Measurements from ENCODE around the gene HELLS. TPM values are rescaled to one million over a fixed set of nuclear protein-coding genes. Genes with fewer than 3 reads are reported as not detected.
"Not testable (repeated sequence)": the region's sequence is repeated elsewhere in the genome, so short reads cannot be mapped to it uniquely, and the experiment has no call there.

Gene HELLS
- total RNA-seq, 8 experiments from 2014 or later: 4.6 to 92.1 (median 12.1) TPM

DNA sequence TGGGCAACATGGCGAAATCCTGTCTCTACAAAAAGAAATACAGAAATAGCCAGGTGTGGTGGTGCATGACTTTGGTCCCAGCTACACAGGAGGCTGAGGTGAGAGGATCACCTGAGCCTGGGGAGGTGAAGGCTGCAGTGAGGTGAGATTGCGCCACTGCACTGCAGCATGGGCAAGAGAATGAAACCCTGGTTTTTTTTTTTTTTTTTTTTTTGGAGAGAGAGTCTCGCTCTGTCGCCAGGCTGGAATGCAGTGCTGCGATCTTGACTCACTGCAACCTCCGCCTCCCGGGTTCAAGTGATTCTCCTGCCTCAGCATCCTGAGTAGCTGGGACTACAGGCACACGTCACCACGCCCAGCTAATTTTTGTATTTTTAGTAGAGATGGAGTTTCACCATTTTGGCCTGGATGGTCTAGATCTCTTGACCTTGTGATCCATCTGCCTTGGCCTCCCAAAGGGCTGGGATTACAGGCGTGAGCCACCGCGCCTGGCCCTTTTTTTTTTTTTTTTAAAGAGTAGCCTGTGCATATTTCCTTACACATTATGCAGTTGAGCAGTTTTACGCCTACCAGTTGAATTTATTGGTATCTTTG lies 22.2 kb downstream of the HELLS start:
- in situ Hi-C loops (cut with MboI; ENCODE audit: low pct_unique_long_range_greater_than_20kb in 2 of 9, low sequenced_read_pairs in 9 of 9, unreplicated experiment in 9 of 9); H3K4me3 ChIP-seq; ATAC-seq (replicated peaks in 6 of 8); H3K4me1 ChIP-seq (replicated peaks in 1 of 2); H3K27ac ChIP-seq: not testable (repeated sequence)
- WGBS, 10 experiments: 74 to 100% (median 95%) methylated on average over 1 to 11 of the region's 13 CpGs; no CpG with 5 or more reads in 1 of the 10 experiments

DNA sequence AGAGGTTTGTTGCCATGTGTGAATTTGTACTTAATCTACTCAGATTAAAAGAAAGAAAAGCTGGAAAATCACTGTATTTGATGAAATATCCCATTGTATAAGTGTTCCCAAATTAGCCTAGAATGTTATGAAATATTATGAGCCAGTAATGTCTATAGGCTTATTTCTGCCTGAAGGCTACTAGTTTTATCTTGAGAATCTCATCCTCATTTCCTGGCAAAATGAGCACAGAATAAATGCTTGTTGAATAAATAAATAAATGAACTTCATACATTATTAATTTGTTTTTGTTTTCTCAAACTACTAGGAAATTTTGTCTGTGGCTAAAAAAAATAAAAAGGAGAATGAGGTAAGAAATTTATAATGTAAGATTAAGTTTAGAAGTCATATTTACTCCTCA lies 25.5 kb downstream of the HELLS start:
- Histone ChIP-seq H3K4me1 (replicated peaks in 1 of 2) (no peaks in the 10 kb centered on the region), H3K4me3 (no peak overlapping the region), H3K27ac (no peak overlapping the region)
- peak in 1 of 8 experiments; percentile 45 for ATAC-seq (replicated peaks in 6 of 8)
- in situ Hi-C loops (cut with MboI; ENCODE audit: low pct_unique_long_range_greater_than_20kb in 2 of 9, low sequenced_read_pairs in 9 of 9, unreplicated experiment in 9 of 9): no loop called here

DNA sequence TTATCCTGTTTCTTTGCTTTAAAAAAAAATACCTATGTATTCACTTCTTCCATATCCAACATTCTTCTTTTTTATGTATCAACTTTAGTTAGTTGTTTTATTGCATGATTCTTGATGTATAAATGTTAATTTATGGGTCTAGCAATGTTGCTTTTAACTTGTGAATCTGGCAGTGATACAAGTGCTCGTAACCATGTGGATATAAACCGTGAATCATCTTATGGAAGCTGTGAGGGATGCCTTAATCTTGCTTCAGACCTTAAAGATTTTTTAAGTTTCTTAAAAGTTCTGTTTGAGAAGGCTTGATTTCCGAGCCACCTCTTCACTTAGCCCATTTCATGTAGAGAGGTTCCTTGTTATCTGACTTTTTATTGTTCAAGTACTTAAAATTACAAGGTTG lies 25.9 kb downstream of the HELLS start:
- in situ Hi-C loops (cut with MboI; ENCODE audit: low pct_unique_long_range_greater_than_20kb in 2 of 9, low sequenced_read_pairs in 9 of 9, unreplicated experiment in 9 of 9): no loop called here
- Histone ChIP-seq H3K27ac (no peak overlapping the region), H3K4me1 (replicated peaks in 1 of 2) (no peaks in the 10 kb centered on the region), H3K4me3 (no peak overlapping the region)
- peak in 1 of 8 experiments; percentile 14 for ATAC-seq (replicated peaks in 6 of 8)
- WGBS, 10 experiments: 58 to 100% (median 94%) methylated on average over 2 to 3 of the region's 3 CpGs

GRCh38 chr10:94578790-94579189 lies 33.2 kb downstream of the HELLS start:
- Histone ChIP-seq H3K4me1 (replicated peaks in 1 of 2) (no peaks in the 10 kb centered on the region), H3K27ac (no peak overlapping the region), H3K4me3 (no peak overlapping the region)
- no peak for ATAC-seq (replicated peaks in 6 of 8)
- 77 to 100% (median 93%) methylated on average over 1 to 4 of the region's 4 CpGs; no CpG with 5 or more reads in 4 of the 10 experiments for WGBS, 10 experiments
- in situ Hi-C loops (cut with MboI; ENCODE audit: low pct_unique_long_range_greater_than_20kb in 2 of 9, low sequenced_read_pairs in 9 of 9, unreplicated experiment in 9 of 9): no loop called here

- in situ Hi-C loops (cut with MboI; ENCODE audit: low pct_unique_long_range_greater_than_20kb in 2 of 9, low sequenced_read_pairs in 9 of 9, unreplicated experiment in 9 of 9): no loop called here
- Histone ChIP-seq H3K4me1 (replicated peaks in 1 of 2) (no peaks in the 10 kb centered on the region), H3K4me3 (no peak overlapping the region), H3K27ac (no peak overlapping the region)
- no peak for ATAC-seq (replicated peaks in 6 of 8)
Observed at GRCh38 chr10:94583124-94583523, 37.5 kb downstream of the HELLS start.

GRCh38 chr10:94591461-94592205 lies 46.0 kb downstream of the HELLS start:
- Histone ChIP-seq H3K4me1 (replicated peaks in 1 of 2) (no peaks in the 10 kb centered on the region), H3K4me3 (no peak overlapping the region), H3K27ac (no peak overlapping the region)
- ATAC-seq (replicated peaks in 6 of 8): no peak
- in situ Hi-C loops (cut with MboI; ENCODE audit: low pct_unique_long_range_greater_than_20kb in 2 of 9, low sequenced_read_pairs in 9 of 9, unreplicated experiment in 9 of 9): no loop called here
- 71 to 100% (median 100%) methylated on average over 1 of the region's 1 CpG; no CpG with 5 or more reads in 1 of the 10 experiments for WGBS, 10 experiments

DNA sequence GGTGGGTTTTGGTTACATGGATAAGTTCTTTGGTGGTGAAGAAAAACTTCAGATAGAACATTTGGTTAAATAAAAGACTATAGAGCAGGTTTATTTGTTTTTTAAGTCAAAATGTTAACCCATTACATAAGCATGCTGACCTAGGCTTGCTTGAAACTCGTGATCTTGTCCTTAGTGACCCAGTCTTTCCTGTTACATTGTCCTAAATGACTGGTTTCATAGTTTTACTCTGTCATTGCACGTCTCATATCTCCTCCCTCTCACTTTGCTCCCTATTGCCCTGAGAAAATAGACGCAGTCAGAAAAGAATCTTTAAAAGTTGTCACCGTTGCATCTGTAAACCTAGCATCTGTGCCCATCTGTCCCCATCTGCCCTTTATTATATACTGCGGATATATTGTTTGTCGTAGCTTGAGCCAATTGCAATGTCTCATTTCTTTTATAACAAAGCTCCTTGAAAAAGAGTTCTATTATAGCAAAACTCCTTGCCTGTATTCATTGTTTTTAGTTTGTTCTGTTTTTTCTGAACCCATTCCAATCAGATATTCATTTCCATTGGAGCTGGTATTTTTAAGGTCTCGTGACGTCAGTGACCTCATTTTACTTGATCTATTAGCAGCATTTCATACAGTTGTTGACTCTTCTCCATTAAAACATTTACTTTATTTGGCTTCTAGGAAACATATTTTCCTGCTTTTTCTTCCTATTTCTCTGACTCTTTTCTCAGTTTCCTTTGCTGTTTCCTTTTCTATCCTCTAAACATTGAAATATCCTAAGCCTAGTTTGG lies 57.3 kb downstream of the HELLS start:
- H3K4me1 ChIP-seq (replicated peaks in 1 of 2): no peaks in the 10 kb centered on the region
- ATAC-seq (replicated peaks in 6 of 8): no peak
- 79 to 100% (median 95%) methylated on average over 2 to 8 of the region's 8 CpGs for WGBS, 10 experiments
- H3K27ac ChIP-seq: no peak overlapping the region
- in situ Hi-C loops (cut with MboI; ENCODE audit: low pct_unique_long_range_greater_than_20kb in 2 of 9, low sequenced_read_pairs in 9 of 9, unreplicated experiment in 9 of 9): no loop called here
- no peak overlapping the region for H3K4me3 ChIP-seq

DNA sequence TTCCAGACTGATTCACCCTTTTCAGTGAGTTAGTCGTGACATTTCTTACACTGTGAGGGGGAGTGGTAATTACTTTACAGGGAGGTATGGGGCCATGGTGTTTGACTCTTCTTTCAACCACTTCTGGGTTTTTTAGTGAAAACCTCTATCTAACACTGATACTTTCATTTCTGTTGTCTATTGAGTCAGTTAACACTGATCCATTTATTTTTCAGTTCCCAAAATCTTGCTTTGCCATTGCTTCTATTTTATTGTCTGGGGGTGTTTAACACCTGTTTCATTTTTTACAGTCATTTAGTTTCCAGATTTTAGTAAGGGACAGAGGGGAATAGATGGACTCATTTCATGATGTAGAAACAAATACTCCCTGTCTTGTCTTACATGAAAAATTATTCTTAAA lies 61.5 kb downstream of the HELLS start:
- no peak overlapping the region for H3K27ac ChIP-seq
- 63 to 100% (median 88%) methylated on average over 1 of the region's 1 CpG; no CpG with 5 or more reads in 3 of the 10 experiments for WGBS, 10 experiments
- in situ Hi-C loops (cut with MboI; ENCODE audit: low pct_unique_long_range_greater_than_20kb in 2 of 9, low sequenced_read_pairs in 9 of 9, unreplicated experiment in 9 of 9): no loop called here

GRCh38 chr10:94608559-94608958 lies 63.0 kb downstream of the HELLS start:
- in situ Hi-C loops (cut with MboI; ENCODE audit: low pct_unique_long_range_greater_than_20kb in 2 of 9, low sequenced_read_pairs in 9 of 9, unreplicated experiment in 9 of 9): no loop called here
- ATAC-seq (replicated peaks in 6 of 8): peak in 1 of 8 experiments; percentile 22
- H3K27ac ChIP-seq: no peak overlapping the region
- H3K4me3 ChIP-seq: no peak overlapping the region
- WGBS, 10 experiments: 58 to 100% (median 90%) methylated on average over 1 to 4 of the region's 4 CpGs
- no peaks in the 10 kb centered on the region for H3K4me1 ChIP-seq (replicated peaks in 1 of 2)

More for the DNA sequence above, 61.5 kb downstream of the HELLS start:
- no peak for ATAC-seq (replicated peaks in 6 of 8)
- H3K4me1 ChIP-seq (replicated peaks in 1 of 2): no peaks in the 10 kb centered on the region
- no peak overlapping the region for H3K4me3 ChIP-seq

- H3K27ac ChIP-seq: no peak overlapping the region
- no peaks in the 10 kb centered on the region for H3K4me1 ChIP-seq (replicated peaks in 1 of 2)
- H3K4me3 ChIP-seq: no peak overlapping the region
- no peak for ATAC-seq (replicated peaks in 6 of 8)
- in situ Hi-C loops (cut with MboI; ENCODE audit: low pct_unique_long_range_greater_than_20kb in 2 of 9, low sequenced_read_pairs in 9 of 9, unreplicated experiment in 9 of 9): no loop called here
- 70 to 100% (median 93%) methylated on average over 1 to 2 of the region's 2 CpGs; no CpG with 5 or more reads in 3 of the 10 experiments for WGBS, 10 experiments
Observed at GRCh38 chr10:94614558-94614957, 69.0 kb downstream of the HELLS start.

DNA sequence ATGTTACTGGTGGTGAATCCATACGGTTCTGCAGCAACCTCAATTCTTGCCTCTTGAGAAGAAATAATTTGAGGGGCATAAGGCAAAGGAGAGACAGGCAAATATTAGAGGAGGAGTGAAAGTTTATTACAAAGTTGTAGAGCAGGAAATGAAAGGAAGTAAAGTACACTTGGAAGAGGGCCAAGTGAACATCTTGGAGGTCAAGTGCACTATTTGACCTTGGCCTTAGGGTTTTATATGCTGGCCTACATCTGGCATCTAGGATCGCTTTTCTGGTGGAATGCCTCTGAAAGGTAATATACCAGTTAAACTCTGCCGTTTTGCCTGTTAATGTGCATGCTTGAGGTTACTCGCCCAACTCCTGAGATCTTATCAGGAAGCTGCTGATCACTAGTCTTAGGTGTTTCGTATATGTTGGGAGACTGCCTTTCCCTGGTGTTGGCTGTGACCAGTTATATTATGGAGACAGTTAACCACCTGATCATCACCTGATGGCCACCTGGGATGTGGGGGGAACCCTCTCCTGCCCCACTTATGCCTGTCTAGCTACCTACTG lies 71.9 kb downstream of the HELLS start:
- Histone ChIP-seq H3K4me1 (replicated peaks in 1 of 2) (no peaks in the 10 kb centered on the region), H3K4me3 (no peak overlapping the region), H3K27ac (no peak overlapping the region)
- no peak for ATAC-seq (replicated peaks in 6 of 8)
- in situ Hi-C loops (cut with MboI; ENCODE audit: low pct_unique_long_range_greater_than_20kb in 2 of 9, low sequenced_read_pairs in 9 of 9, unreplicated experiment in 9 of 9): no loop called here
- 49 to 94% (median 88%) methylated on average over 2 to 5 of the region's 5 CpGs; no CpG with 5 or more reads in 3 of the 10 experiments for WGBS, 10 experiments

GRCh38 chr10:94622666-94623205 lies 77.1 kb downstream of the HELLS start:
- WGBS, 10 experiments: 0 to 67% (median 40%) methylated on average over 1 of the region's 1 CpG; no CpG with 5 or more reads in 3 of the 10 experiments
- H3K4me3 ChIP-seq: no peak overlapping the region
- in situ Hi-C loops (cut with MboI; ENCODE audit: low pct_unique_long_range_greater_than_20kb in 2 of 9, low sequenced_read_pairs in 9 of 9, unreplicated experiment in 9 of 9): no loop called here
- no peak overlapping the region for H3K27ac ChIP-seq
- ATAC-seq (replicated peaks in 6 of 8): no peak
- no peaks in the 10 kb centered on the region for H3K4me1 ChIP-seq (replicated peaks in 1 of 2)

DNA sequence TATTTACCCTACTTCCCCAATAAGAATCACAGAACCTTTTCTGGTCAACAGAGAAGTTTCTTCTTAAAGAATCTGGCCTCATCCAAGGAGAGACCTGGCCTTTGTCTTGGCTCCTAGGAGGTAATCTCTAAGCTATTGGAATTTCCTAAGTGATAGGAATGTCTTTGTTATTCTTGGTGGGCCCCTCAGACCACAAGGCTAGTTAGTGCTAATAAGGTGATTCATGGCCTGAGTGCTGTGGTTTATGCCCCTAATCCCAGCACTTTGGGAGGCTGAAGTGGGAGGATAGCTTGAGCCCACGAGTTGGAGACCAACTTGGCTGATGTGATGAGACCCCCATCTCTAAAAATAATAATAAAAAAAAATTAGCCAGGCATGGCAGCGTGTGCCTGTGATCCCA lies 78.0 kb downstream of the HELLS start:
- ATAC-seq (replicated peaks in 6 of 8): no peak
- 0 to 88% (median 57%) methylated on average over 1 to 2 of the region's 2 CpGs; no CpG with 5 or more reads in 4 of the 10 experiments for WGBS, 10 experiments
- Histone ChIP-seq H3K4me1 (replicated peaks in 1 of 2) (no peaks in the 10 kb centered on the region), H3K4me3 (no peak overlapping the region), H3K27ac (no peak overlapping the region)
- in situ Hi-C loops (cut with MboI; ENCODE audit: low pct_unique_long_range_greater_than_20kb in 2 of 9, low sequenced_read_pairs in 9 of 9, unreplicated experiment in 9 of 9): no loop called here

Measured in motor neuron (in vitro differentiated cells).